Measurements from ENCODE around the gene KRTAP10-2.

DNA sequence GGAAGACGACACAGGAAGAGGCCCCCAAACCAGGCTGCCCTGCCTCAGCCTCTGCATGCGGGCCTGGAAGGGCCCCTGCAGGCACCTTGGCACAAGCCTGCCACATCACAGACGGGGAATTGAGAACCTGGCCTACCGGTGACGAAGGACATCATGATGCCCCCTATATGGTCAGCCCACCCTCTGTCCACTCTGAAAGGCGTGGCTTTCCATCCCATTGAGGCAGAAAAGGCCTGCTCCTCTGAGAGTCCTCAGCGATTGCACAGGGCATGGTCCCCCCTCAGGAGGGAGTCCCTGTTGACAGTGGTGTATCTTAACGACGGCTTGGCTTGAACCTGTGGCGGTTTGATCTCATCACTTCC, 22.7 kb downstream of the KRTAP10-2 start:
- TF ChIP-seq POLR2A (IDR thresholded peaks at IDR 0.05; ENCODE audit: low read length) (no peak), GATA1 (IDR thresholded peaks at IDR 0.05; ENCODE audit: low read depth, low read length) (no peak)

Measured in erythroblast (primary cell).